Neuronal stem cell (in vitro differentiated cells): Measurements from ENCODE around the gene PROSER3.
A peak's percentile ranks its signal among the peaks of the same experiment; 100 is the strongest.

Source experiments
- DNase-seq: peaks from one replicate; pipeline ENCODE4 v3.0.0-alpha.2; 2013; ENCODE audit warnings: low spot score
- H2AFZ ChIP-seq: one replicate; pipeline ENCODE4 v1.6.1; 2013; ENCODE audit warnings: mild to moderate bottlenecking, low read length, inconsistent platforms
- H2AK5ac ChIP-seq: 2 replicates; pipeline ENCODE4 v1.6.1; 2013; ENCODE audit warnings: low read depth, mild to moderate bottlenecking, inconsistent platforms, low read length, moderate library complexity, mixed read lengths
- H2BK120ac ChIP-seq: 2 replicates; pipeline ENCODE4 v1.6.1; 2013; ENCODE audit warnings: low read depth, mild to moderate bottlenecking, inconsistent platforms, low read length, moderate library complexity, mixed read lengths
- H2BK12ac ChIP-seq: one replicate; pipeline ENCODE4 v1.6.1; 2013; ENCODE audit warnings: low read length, inconsistent platforms
- H2BK15ac ChIP-seq: 2 replicates; pipeline ENCODE4 v1.6.1; 2013; ENCODE audit warnings: mild to moderate bottlenecking, low read length, inconsistent platforms, mixed read lengths
- H2BK5ac ChIP-seq: one replicate; pipeline ENCODE4 v1.6.1; 2013; ENCODE audit warnings: inconsistent platforms, mild to moderate bottlenecking, low read length, moderate library complexity
- H3K14ac ChIP-seq: one replicate; pipeline ENCODE4 v1.6.1; 2013; ENCODE audit warnings: low read length, inconsistent platforms
- H3K18ac ChIP-seq: 2 replicates; pipeline ENCODE4 v1.6.1; 2013; ENCODE audit warnings: low read length, inconsistent platforms
- H3K23ac ChIP-seq: 2 replicates; pipeline ENCODE4 v1.6.1; 2013; ENCODE audit warnings: low read depth, mild to moderate bottlenecking, mixed read lengths, low read length, inconsistent platforms; ENCODE audit not compliant: poor library complexity
- H3K27ac ChIP-seq: replicated peaks from 3 replicates; pipeline ENCODE4 v1.5.1; 2013; ENCODE audit warnings: low read length, inconsistent platforms
- H3K27me3 ChIP-seq, 3 experiments: 2 replicates each; pipeline ENCODE4 v1.6.1; 2013; ENCODE audit warnings: low read length in 3 of 3, mild to moderate bottlenecking in 2 of 3, inconsistent platforms in 1 of 3, low read depth in 1 of 3, mixed read lengths in 1 of 3, moderate library complexity in 1 of 3; ENCODE audit not compliant: control insufficient read depth in 3 of 3, insufficient read depth in 3 of 3
- H3K36me3 ChIP-seq, 2 donors: replicated peaks in 1 of 2; 2 replicates each; pipeline ENCODE4 v1.6.1; 2013; ENCODE audit warnings: low read length in 2 of 2; ENCODE audit not compliant: control insufficient read depth in 2 of 2, insufficient read depth in 2 of 2
- H3K4ac ChIP-seq: 2 replicates; pipeline ENCODE4 v1.6.1; 2013; ENCODE audit warnings: inconsistent platforms, mild to moderate bottlenecking, low read length, moderate library complexity
- H3K4me1 ChIP-seq, 2 donors: 1 replicate in 1 of 2; 2 replicates in 1 of 2; pipeline ENCODE4 v1.6.1; 2013; ENCODE audit warnings: low read length in 2 of 2, low read depth in 1 of 2; ENCODE audit not compliant: control insufficient read depth in 2 of 2, insufficient read depth in 1 of 2
- H3K4me2 ChIP-seq: one replicate; pipeline ENCODE4 v1.6.1; 2013; ENCODE audit warnings: mild to moderate bottlenecking, low read length, inconsistent platforms; ENCODE audit not compliant: insufficient read depth, poor library complexity, severe bottlenecking
- H3K4me3 ChIP-seq, 2 donors: 2 replicates each; pipeline ENCODE4 v1.5.1; 2013; ENCODE audit warnings: low read length in 2 of 2, mild to moderate bottlenecking in 2 of 2, inconsistent platforms in 1 of 2, moderate library complexity in 1 of 2
- H3K79me1 ChIP-seq: one replicate; pipeline ENCODE4 v1.6.1; 2013; ENCODE audit warnings: low read depth, mild to moderate bottlenecking, inconsistent platforms, low read length, moderate library complexity
- H3K9ac ChIP-seq: one replicate; pipeline ENCODE4 v1.6.1; 2013; ENCODE audit warnings: mild to moderate bottlenecking, low read depth, low read length, inconsistent platforms; ENCODE audit not compliant: poor library complexity
- H3K9me3 ChIP-seq, 2 donors: replicated peaks in 1 of 2; 2 replicates each; pipeline versions ENCODE3 to v1.6.1; 2013; ENCODE audit warnings: low read length in 2 of 2, mild to moderate bottlenecking in 2 of 2, inconsistent platforms in 1 of 2, low read depth in 1 of 2, mixed read lengths in 1 of 2, moderate library complexity in 1 of 2; ENCODE audit not compliant: control insufficient read depth in 2 of 2, insufficient read depth in 1 of 2
- H4K8ac ChIP-seq: one replicate; pipeline ENCODE4 v1.6.1; 2013; ENCODE audit warnings: low read depth, mild to moderate bottlenecking, inconsistent platforms, low read length, moderate library complexity
- H4K91ac ChIP-seq: one replicate; pipeline ENCODE4 v1.6.1; 2013; ENCODE audit warnings: low read length, low read depth, mild to moderate bottlenecking, inconsistent platforms; ENCODE audit not compliant: poor library complexity
- WGBS, 2 donors: extraction: QIAGEN DNeasy Blood & Tissue Kit; methylation state at CpG; one replicate each; pipeline ENCODE4 v1.1.7; 2013; ENCODE audit warnings: missing lambda C conversion rate in 2 of 2, mixed read lengths in 1 of 2; ENCODE audit not compliant: insufficient read length in 2 of 2, insufficient replicate concordance in 1 of 2; ENCODE audit errors: extremely low coverage in 2 of 2; 5-methylcytosine and 5-hydroxymethylcytosine counted together

Gene PROSER3

DNA sequence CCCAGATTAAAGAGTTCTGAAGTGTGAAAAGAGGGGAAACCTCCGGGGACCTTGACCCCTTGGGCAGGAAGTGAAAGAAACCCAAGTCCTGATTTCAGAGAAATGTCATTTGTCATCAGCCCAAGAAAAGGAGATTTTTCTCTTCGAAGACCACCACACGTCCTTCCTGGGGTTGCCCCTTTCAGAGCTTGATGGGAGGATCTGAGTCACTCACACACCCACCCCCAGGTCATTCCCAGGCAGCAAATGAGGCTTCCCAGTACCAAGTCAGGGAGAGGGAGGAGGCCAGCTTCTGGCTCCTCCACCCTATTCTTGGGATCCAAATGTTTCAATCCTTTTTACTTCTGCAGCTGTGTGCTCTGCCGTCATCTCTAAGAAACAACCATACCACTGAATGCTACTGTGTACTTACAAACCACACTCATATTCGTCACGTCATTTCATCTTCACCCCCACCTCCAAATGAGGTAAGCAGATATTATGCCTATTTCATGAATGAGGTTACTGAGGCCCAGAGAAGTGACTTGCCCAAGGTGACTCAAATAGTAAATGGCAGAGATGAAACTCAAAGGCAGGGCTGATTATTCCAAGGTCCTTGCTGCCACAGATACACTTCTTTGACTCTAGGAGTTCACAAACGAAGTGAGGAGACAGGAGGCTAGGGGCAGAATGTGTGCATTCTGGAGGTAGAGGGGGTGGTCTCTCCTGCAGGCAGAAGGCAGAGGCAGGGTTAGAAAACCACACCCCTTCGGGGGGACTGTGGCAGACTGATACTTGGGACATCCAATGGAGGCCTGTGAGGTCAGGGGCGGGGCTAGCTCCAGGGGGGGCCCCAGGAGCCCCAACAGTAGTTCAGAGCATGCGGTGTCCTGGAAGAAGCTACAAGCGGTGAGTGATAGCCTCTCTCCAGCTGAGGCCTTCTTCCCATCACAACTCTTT is 45.1 kb upstream of the PROSER3 start:
- H3K14ac ChIP-seq = no peak overlapping the region
- H3K27ac ChIP-seq = no peak overlapping the region
- H3K9ac ChIP-seq = no peak overlapping the region
- peaks cover 6% of the 10 kb centered on the region for H3K79me1 ChIP-seq
- no peaks in the 10 kb centered on the region for H3K9me3 ChIP-seq
- WGBS, 2 donors = 100% methylated on average over 2 of the region's 11 CpGs; no CpG with 5 or more reads in 1 of the 2 donors
- H3K4me1 ChIP-seq = peaks cover 11 to 15% of the 10 kb centered on the region in 2 donors
- H2BK15ac ChIP-seq = no peak overlapping the region
- no peak overlapping the region for H3K23ac ChIP-seq
- no peak overlapping the region for H2AFZ ChIP-seq
- H3K18ac ChIP-seq = no peak overlapping the region
- no peak overlapping the region for H2AK5ac ChIP-seq
- H3K4me3 ChIP-seq = no peak overlapping the region
- H3K36me3 ChIP-seq = no peaks in the 10 kb centered on the region
- H3K27me3 ChIP-seq = peaks cover 0 to 5% (median 0%) of the 10 kb centered on the region in 3 experiments
- no peak overlapping the region for H2BK120ac ChIP-seq
- H3K4ac ChIP-seq = no peak overlapping the region
- no peak overlapping the region for H4K91ac ChIP-seq
- no peak overlapping the region for H3K4me2 ChIP-seq
- no peak for DNase-seq
- no peak overlapping the region for H2BK5ac ChIP-seq
- no peak overlapping the region for H2BK12ac ChIP-seq
- H4K8ac ChIP-seq = no peak overlapping the region

DNA sequence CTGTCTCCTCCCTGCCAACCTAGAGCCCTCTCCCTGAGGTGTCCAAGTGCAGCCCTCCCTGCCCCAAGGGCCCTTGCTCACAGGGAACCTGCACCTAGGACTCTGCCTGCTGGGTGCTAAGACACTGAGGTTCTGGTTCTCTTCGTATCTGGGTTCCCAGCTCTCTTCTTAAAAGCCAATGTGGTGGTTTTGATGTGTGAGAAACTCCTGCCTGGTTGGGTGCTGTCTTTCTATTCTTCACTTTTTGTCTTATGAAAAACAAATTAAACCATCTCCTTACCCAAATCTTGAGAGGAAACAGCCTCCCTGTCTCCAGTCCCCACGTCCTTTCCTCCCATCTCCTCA is 44.5 kb upstream of the PROSER3 start:
- no peak for DNase-seq
- H3K4me3 ChIP-seq = no peak overlapping the region
- no peak overlapping the region for H4K91ac ChIP-seq
- no peak overlapping the region for H2BK12ac ChIP-seq
- H3K23ac ChIP-seq = no peak overlapping the region
- H2AK5ac ChIP-seq = peak overlapping the region; percentile 7
- H4K8ac ChIP-seq = no peak overlapping the region
- H3K9ac ChIP-seq = no peak overlapping the region
- H2BK120ac ChIP-seq = no peak overlapping the region
- peaks cover 0 to 5% (median 0%) of the 10 kb centered on the region in 3 experiments for H3K27me3 ChIP-seq
- no peak overlapping the region for H3K4ac ChIP-seq
- H3K4me1 ChIP-seq = peaks cover 11 to 16% of the 10 kb centered on the region in 2 donors
- no peak overlapping the region for H2AFZ ChIP-seq
- H3K79me1 ChIP-seq = peaks cover 9% of the 10 kb centered on the region
- no peak overlapping the region for H3K18ac ChIP-seq
- H2BK15ac ChIP-seq = no peak overlapping the region
- H3K14ac ChIP-seq = no peak overlapping the region
- no CpG with 5 or more reads among the region's 2 CpGs for WGBS, 2 donors
- no peaks in the 10 kb centered on the region for H3K36me3 ChIP-seq
- H3K4me2 ChIP-seq = no peak overlapping the region
- H3K27ac ChIP-seq = no peak overlapping the region
- no peak overlapping the region for H2BK5ac ChIP-seq
- H3K9me3 ChIP-seq = no peaks in the 10 kb centered on the region

DNA sequence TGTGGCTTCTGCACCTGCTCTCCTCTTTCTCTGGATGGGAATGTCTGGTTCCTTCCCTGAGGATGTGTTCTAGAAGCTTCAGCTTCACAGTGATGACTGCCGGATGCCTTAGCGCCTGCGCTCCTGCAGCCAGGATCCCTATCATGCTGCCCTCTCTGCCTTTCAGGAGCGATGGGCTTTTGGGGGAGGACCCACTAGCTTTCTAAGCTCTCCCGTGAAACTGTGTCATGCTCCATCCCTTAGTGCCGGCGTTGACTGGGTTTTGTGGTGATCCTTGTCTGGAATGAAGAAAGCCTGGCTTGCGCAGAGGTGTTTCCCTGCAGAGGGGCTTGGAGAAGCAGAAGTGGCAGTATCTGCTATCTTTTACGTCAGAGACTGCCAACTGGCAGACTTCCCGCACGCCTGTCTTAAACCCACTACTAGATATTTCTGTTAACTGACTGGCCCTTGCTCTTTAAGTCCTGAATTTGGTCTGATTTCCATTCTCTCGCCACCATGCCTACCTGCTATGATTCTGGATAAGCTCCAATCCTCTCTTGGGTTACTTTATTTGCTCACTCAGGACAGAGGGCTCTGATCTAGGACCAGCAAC is 44.0 kb upstream of the PROSER3 start:
- Histone ChIP-seq H3K4me3 (no peak overlapping the region), H2AFZ (no peak overlapping the region), H2BK120ac (no peak overlapping the region), H3K4ac (no peak overlapping the region), H3K14ac (no peak overlapping the region), H2BK15ac (no peak overlapping the region), H3K9me3 (no peaks in the 10 kb centered on the region), H2BK5ac (no peak overlapping the region), H2AK5ac (peak overlapping the region; percentile 7), H3K79me1 (peaks cover 11% of the 10 kb centered on the region), H3K27ac (no peak overlapping the region), H3K18ac (no peak overlapping the region), H3K36me3 (no peaks in the 10 kb centered on the region), H3K27me3 (peaks cover 0 to 5% (median 0%) of the 10 kb centered on the region in 3 experiments), H3K4me2 (no peak overlapping the region), H3K23ac (no peak overlapping the region), H3K4me1 (peaks cover 15 to 20% of the 10 kb centered on the region in 2 donors), H4K8ac (no peak overlapping the region), H3K9ac (no peak overlapping the region), H4K91ac (no peak overlapping the region), H2BK12ac (no peak overlapping the region)
- WGBS, 2 donors = no CpG with 5 or more reads among the region's 12 CpGs
- DNase-seq = no peak
